ENCODE measurements around the gene PRPF8. TPM values are rescaled to one million over a fixed set of nuclear protein-coding genes. Genes with fewer than 3 reads are reported as not detected.
A peak's percentile ranks its signal among the peaks of the same experiment; 100 is the strongest.
"Not testable (repeated sequence)": the region's sequence is repeated elsewhere in the genome, so short reads cannot be mapped to it uniquely, and the experiment has no call there.

Gene PRPF8
- total RNA-seq, 1 donor from 2014 or later, result 263 TPM

- Histone ChIP-seq H3K4me1 (peaks cover 25% of the 10 kb centered on the region), H3K27me3 (no peaks in the 10 kb centered on the region), H3K4me3 (no peak overlapping the region), H3K9me3 (no peaks in the 10 kb centered on the region), H3K36me3 (peaks cover 25% of the 10 kb centered on the region), H3K27ac (no peak overlapping the region)
- no peak for TF ChIP-seq CTCF (IDR thresholded peaks at IDR 0.05)
- intact Hi-C loops (cut with DNase I), result no loop called here
- ATAC-seq (no peak), DNase-seq (no peak)
These were observed 22.4 kb upstream of the PRPF8 start for GRCh38 chr17:1707107-1707506.

GRCh38 chr17:1705004-1705403 lies 20.3 kb upstream of the PRPF8 start:
- peaks cover 12% of the 10 kb centered on the region for H3K4me1 ChIP-seq
- H3K36me3 ChIP-seq, result peaks cover 14% of the 10 kb centered on the region
- no peak overlapping the region for H3K27ac ChIP-seq
- DNase-seq (no peak), ATAC-seq (no peak)
- intact Hi-C loops (cut with DNase I), result no loop called here
- TF ChIP-seq CTCF (IDR thresholded peaks at IDR 0.05), result no peak
- H3K9me3 ChIP-seq, result no peaks in the 10 kb centered on the region
- H3K27me3 ChIP-seq, result no peaks in the 10 kb centered on the region
- no peak overlapping the region for H3K4me3 ChIP-seq

GRCh38 chr17:1703063-1703462 lies 18.4 kb upstream of the PRPF8 start:
- H3K4me1 ChIP-seq, result no peaks in the 10 kb centered on the region
- intact Hi-C loops (cut with DNase I), result no loop called here
- no peak overlapping the region for H3K27ac ChIP-seq
- no peaks in the 10 kb centered on the region for H3K9me3 ChIP-seq
- ATAC-seq (no peak), DNase-seq (no peak)
- H3K4me3 ChIP-seq, result no peak overlapping the region
- H3K27me3 ChIP-seq, result no peaks in the 10 kb centered on the region
- TF ChIP-seq CTCF (IDR thresholded peaks at IDR 0.05), result no peak
- peaks cover 13% of the 10 kb centered on the region for H3K36me3 ChIP-seq

- H3K4me1 ChIP-seq; intact Hi-C loops (cut with DNase I); DNase-seq; H3K36me3 ChIP-seq; H3K27ac ChIP-seq; H3K9me3 ChIP-seq; ATAC-seq; H3K4me3 ChIP-seq; H3K27me3 ChIP-seq: not testable (repeated sequence)
These were observed 15.2 kb upstream of the PRPF8 start for GRCh38 chr17:1699891-1700290.

- Histone ChIP-seq H3K4me1 (no peaks in the 10 kb centered on the region), H3K9me3 (no peaks in the 10 kb centered on the region), H3K27ac (peak overlapping the region; percentile 30), H3K36me3 (no peaks in the 10 kb centered on the region), H3K27me3 (no peaks in the 10 kb centered on the region), H3K4me3 (no peak overlapping the region)
- ATAC-seq, result peak; percentile 95
- no peak for TF ChIP-seq CTCF (IDR thresholded peaks at IDR 0.05)
- no peak for DNase-seq
- intact Hi-C loops (cut with DNase I), result no loop called here
These were observed 13.0 kb upstream of the PRPF8 start for GRCh38 chr17:1697681-1698080.

GRCh38 chr17:1695365-1695764 lies 10.7 kb upstream of the PRPF8 start:
- no peak for DNase-seq

More at GRCh38 chr17:1695365-1695764, 10.7 kb upstream of the PRPF8 start:
- H3K4me3 ChIP-seq, result no peak overlapping the region
- no peak overlapping the region for H3K27ac ChIP-seq
- no peaks in the 10 kb centered on the region for H3K9me3 ChIP-seq
- H3K36me3 ChIP-seq, result no peaks in the 10 kb centered on the region
- ATAC-seq, result no peak
- H3K4me1 ChIP-seq, result no peaks in the 10 kb centered on the region
- TF ChIP-seq CTCF (IDR thresholded peaks at IDR 0.05), result no peak
- intact Hi-C loops (cut with DNase I), result no loop called here
- H3K27me3 ChIP-seq, result no peaks in the 10 kb centered on the region
